ENCODE results near the gene ANO2.

DNA sequence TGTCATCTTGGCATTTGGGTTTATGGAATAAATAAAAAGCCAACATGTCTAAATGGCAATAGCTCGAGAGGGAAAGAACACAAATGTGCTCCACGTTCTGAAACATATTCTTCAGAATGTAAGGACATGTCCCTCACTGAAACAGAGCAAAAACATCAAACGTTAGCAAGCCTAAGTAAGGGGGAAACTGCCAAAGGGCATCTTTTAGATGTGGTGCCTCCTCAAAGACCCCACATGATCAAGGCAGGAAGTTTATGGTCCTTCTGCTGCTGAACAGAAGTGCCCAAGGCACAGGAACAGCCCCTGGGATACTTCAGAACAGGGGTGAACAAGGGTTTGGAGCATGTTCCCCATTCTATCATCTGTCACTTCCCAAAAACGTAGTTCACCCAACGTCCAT lies 227.0 kb downstream of the ANO2 start:
- TF ChIP-seq, protein P1, sequence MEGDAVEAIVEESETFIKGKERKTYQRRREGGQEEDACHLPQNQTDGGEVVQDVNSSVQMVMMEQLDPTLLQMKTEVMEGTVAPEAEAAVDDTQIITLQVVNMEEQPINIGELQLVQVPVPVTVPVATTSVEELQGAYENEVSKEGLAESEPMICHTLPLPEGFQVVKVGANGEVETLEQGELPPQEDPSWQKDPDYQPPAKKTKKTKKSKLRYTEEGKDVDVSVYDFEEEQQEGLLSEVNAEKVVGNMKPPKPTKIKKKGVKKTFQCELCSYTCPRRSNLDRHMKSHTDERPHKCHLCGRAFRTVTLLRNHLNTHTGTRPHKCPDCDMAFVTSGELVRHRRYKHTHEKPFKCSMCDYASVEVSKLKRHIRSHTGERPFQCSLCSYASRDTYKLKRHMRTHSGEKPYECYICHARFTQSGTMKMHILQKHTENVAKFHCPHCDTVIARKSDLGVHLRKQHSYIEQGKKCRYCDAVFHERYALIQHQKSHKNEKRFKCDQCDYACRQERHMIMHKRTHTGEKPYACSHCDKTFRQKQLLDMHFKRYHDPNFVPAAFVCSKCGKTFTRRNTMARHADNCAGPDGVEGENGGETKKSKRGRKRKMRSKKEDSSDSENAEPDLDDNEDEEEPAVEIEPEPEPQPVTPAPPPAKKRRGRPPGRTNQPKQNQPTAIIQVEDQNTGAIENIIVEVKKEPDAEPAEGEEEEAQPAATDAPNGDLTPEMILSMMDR (IDR thresholded peaks at IDR 0.05) = no peak
- TF ChIP-seq EP300 (IDR thresholded peaks at IDR 0.05) (no peak), POLR2A (IDR thresholded peaks at IDR 0.05) (no peak)

Measured in stomach (tissue), 4 donors.